HL-60 (cell line): Measurements from ENCODE around the gene GOT1.

Experiments used
- GABPA ChIP-seq: IDR thresholded peaks from 2 replicates; pipeline ENCODE4 v1.6.1; 2012; ENCODE audit warnings: low read depth
- TF ChIP-seq, protein P1 (sequence below): IDR thresholded peaks from one replicate; pipeline ENCODE4 v1.5.1; 2011; ENCODE audit warnings: low read length, control low read depth, inconsistent platforms; ENCODE audit not compliant: insufficient read depth

DNA sequence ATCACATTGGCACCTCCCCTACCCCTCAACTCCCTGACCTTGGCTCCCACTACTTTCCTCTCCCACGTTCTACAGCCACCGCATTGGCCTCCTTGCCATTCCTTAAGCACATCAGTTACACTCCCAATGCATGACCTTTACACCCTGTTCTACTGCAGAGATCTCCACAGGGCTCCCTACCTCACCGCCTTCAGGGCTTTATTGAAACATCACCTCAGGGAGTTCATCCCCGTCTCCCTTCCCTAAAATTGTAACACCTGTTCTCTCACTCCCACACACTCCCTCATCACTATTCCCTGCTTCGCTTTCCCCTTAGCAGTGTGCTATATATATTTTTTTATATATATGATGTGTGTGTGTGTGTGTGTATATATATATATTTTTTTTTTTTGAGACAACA, 82.8 kb downstream of the GOT1 start:
- TF ChIP-seq, protein P1, sequence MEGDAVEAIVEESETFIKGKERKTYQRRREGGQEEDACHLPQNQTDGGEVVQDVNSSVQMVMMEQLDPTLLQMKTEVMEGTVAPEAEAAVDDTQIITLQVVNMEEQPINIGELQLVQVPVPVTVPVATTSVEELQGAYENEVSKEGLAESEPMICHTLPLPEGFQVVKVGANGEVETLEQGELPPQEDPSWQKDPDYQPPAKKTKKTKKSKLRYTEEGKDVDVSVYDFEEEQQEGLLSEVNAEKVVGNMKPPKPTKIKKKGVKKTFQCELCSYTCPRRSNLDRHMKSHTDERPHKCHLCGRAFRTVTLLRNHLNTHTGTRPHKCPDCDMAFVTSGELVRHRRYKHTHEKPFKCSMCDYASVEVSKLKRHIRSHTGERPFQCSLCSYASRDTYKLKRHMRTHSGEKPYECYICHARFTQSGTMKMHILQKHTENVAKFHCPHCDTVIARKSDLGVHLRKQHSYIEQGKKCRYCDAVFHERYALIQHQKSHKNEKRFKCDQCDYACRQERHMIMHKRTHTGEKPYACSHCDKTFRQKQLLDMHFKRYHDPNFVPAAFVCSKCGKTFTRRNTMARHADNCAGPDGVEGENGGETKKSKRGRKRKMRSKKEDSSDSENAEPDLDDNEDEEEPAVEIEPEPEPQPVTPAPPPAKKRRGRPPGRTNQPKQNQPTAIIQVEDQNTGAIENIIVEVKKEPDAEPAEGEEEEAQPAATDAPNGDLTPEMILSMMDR = no peak
- TF ChIP-seq GABPA = no peak
